ENCODE results near the gene DPEP2NB.
A peak's percentile ranks its signal among the peaks of the same experiment; 100 is the strongest.
"Not testable (repeated sequence)": the region's sequence is repeated elsewhere in the genome, so short reads cannot be mapped to it uniquely, and the experiment has no call there.

Gene DPEP2NB

GRCh38 chr16:68015681-68016080, at the start of gene DPEP2NB:
TSS of gene DPEP2NB (minus strand) at chr16:68015911. CDS start at chr16:68015770, 141 bp downstream.
- DNase-seq, result no peak

- peak; percentile 36 for DNase-seq
Observed at GRCh38 chr16:68064791-68065365, 49.2 kb upstream of the DPEP2NB start.

GRCh38 chr16:68062910-68063393, 47.2 kb upstream of the DPEP2NB start:
- no peak for DNase-seq

GRCh38 chr16:68061396-68061795, 45.7 kb upstream of the DPEP2NB start:
- DNase-seq, result no peak

GRCh38 chr16:68059804-68060203, 44.1 kb upstream of the DPEP2NB start:
- DNase-seq, result no peak

- no peak for DNase-seq
Observed at GRCh38 chr16:68055395-68055794, 39.7 kb upstream of the DPEP2NB start.

GRCh38 chr16:68049449-68049848, 33.7 kb upstream of the DPEP2NB start:
- no peak for DNase-seq

GRCh38 chr16:68047987-68048386, 32.3 kb upstream of the DPEP2NB start:
- no peak for DNase-seq

GRCh38 chr16:68046106-68046505, 30.4 kb upstream of the DPEP2NB start:
- DNase-seq, result peak; percentile 60

GRCh38 chr16:68041783-68042182, 26.1 kb upstream of the DPEP2NB start:
- no peak for DNase-seq

GRCh38 chr16:68040506-68041288, 25.0 kb upstream of the DPEP2NB start:
- peak; percentile 19 for DNase-seq

GRCh38 chr16:68037841-68038597, 22.3 kb upstream of the DPEP2NB start:
- no peak for DNase-seq

GRCh38 chr16:68035227-68035626, 19.5 kb upstream of the DPEP2NB start:
- peak; percentile 58 for DNase-seq

- DNase-seq, result no peak
Observed at GRCh38 chr16:68033101-68033500, 17.4 kb upstream of the DPEP2NB start.

GRCh38 chr16:68031951-68032350, 16.2 kb upstream of the DPEP2NB start:
- no peak for DNase-seq

GRCh38 chr16:68030108-68030507, 14.4 kb upstream of the DPEP2NB start:
- DNase-seq, result not testable (repeated sequence)

GRCh38 chr16:68028996-68029395, 13.3 kb upstream of the DPEP2NB start:
- DNase-seq, result no peak

GRCh38 chr16:68022728-68023537, 7.2 kb upstream of the DPEP2NB start, which contains the start of the genes DDX28 and DUS2:
TSS of gene DDX28 (minus strand) at chr16:68023232. CDS start at chr16:68023202, 30 bp downstream.
TSS of gene DUS2 (plus strand) at chr16:68023284. CDS start at chr16:68038024, 14,740 bp downstream.
- DNase-seq, result peak; percentile 84

GRCh38 chr16:68022278-68022727, 6.6 kb upstream of the DPEP2NB start:
- no peak for DNase-seq

- DNase-seq, result no peak
Observed at GRCh38 chr16:68021490-68021889, 5.8 kb upstream of the DPEP2NB start.

- no peak for DNase-seq
Observed at GRCh38 chr16:68019167-68019680, 3.5 kb upstream of the DPEP2NB start.

- DNase-seq, result no peak
Observed at GRCh38 chr16:68013440-68013839, 2.3 kb downstream of the DPEP2NB start.
